ENCODE data around the gene RASGRF1.

DNA sequence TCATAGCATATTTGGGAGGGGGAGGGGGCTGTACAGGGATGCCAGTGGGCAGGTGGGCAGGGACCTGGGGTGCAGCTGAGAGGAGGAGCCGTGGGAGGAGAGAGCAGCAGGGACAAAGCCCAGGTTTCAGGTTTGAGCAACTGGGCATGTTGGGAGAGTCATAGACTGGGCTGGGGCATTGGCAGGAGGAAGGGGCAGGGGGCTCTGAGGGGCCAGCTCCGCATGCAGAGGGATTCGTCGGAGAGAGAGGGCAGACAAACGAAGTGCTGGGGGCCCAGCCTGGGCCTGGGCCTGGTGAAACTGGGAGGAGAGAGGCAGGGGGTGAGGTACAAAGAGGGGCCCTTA, 25.2 kb downstream of the RASGRF1 start:
- no peak for TF ChIP-seq GATA1 (IDR thresholded peaks at IDR 0.05; ENCODE audit: low read depth, low read length)
- TF ChIP-seq POLR2A (IDR thresholded peaks at IDR 0.05; ENCODE audit: low read length): no peak

Data from erythroblast (primary cell).